Measurements from ENCODE around the gene CLCN2.
A peak's percentile ranks its signal among the peaks of the same experiment; 100 is the strongest.

Gene CLCN2

GRCh38 chr3:184317201-184317600, 44.2 kb downstream of the CLCN2 start:
- no peak for DNase-seq (ENCODE audit: low spot score)
- in situ Hi-C loops (cut with MboI; ENCODE audit: low sequenced_read_pairs, unreplicated experiment) = no loop called here
- TF ChIP-seq CTCF (IDR thresholded peaks at IDR 0.05; ENCODE audit: borderline replicate concordance, control extremely low read depth, extremely low read depth, insufficient read depth, missing control alignments) = no peak

GRCh38 chr3:184316792-184317191, 44.6 kb downstream of the CLCN2 start:
- no peak for DNase-seq (ENCODE audit: low spot score)
- in situ Hi-C loops (cut with MboI; ENCODE audit: low sequenced_read_pairs, unreplicated experiment) = no loop called here
- no peak for TF ChIP-seq CTCF (IDR thresholded peaks at IDR 0.05; ENCODE audit: borderline replicate concordance, control extremely low read depth, extremely low read depth, insufficient read depth, missing control alignments)

GRCh38 chr3:184315871-184316661, 45.3 kb downstream of the CLCN2 start:
- TF ChIP-seq CTCF (IDR thresholded peaks at IDR 0.05; ENCODE audit: borderline replicate concordance, control extremely low read depth, extremely low read depth, insufficient read depth, missing control alignments) = no peak
- DNase-seq (ENCODE audit: low spot score) = peak; percentile 45
- in situ Hi-C loops (cut with MboI; ENCODE audit: low sequenced_read_pairs, unreplicated experiment) = no loop called here

- in situ Hi-C loops (cut with MboI; ENCODE audit: low sequenced_read_pairs, unreplicated experiment) = no loop called here
- TF ChIP-seq CTCF (IDR thresholded peaks at IDR 0.05; ENCODE audit: borderline replicate concordance, control extremely low read depth, extremely low read depth, insufficient read depth, missing control alignments) = no peak
- no peak for DNase-seq (ENCODE audit: low spot score)
These were observed 45.9 kb downstream of the CLCN2 start for GRCh38 chr3:184315543-184315867.

- DNase-seq (ENCODE audit: low spot score) = peak; percentile 70
- in situ Hi-C loops (cut with MboI; ENCODE audit: low sequenced_read_pairs, unreplicated experiment) = no loop called here
- no peak for TF ChIP-seq CTCF (IDR thresholded peaks at IDR 0.05; ENCODE audit: borderline replicate concordance, control extremely low read depth, extremely low read depth, insufficient read depth, missing control alignments)
These were observed 46.5 kb downstream of the CLCN2 start for GRCh38 chr3:184314700-184315542.

- no peak for TF ChIP-seq CTCF (IDR thresholded peaks at IDR 0.05; ENCODE audit: borderline replicate concordance, control extremely low read depth, extremely low read depth, insufficient read depth, missing control alignments)
- peak; percentile 99 for DNase-seq (ENCODE audit: low spot score)
- in situ Hi-C loops (cut with MboI; ENCODE audit: low sequenced_read_pairs, unreplicated experiment) = no loop called here
These were observed 47.1 kb downstream of the CLCN2 start, which contains the start of gene EIF4G1 for GRCh38 chr3:184314363-184314699. TSS of gene EIF4G1 (plus strand) at chr3:184314606. CDS start at chr3:184315797, 1,191 bp downstream.
